T-helper 2 cell treated with Interferon-gamma antibody and Interleukin-4, amounts not matched to agents 100 ng/mL and 5 ng/mL, for 36 hours (primary cell): Measurements from ENCODE around the gene FMNL1. TPM values are rescaled to one million over a fixed set of nuclear protein-coding genes. Genes with fewer than 3 reads are reported as not detected.

Source experiments
- intact Hi-C: fragments of 100-400 bp; cut with micrococcal nuclease; formaldehyde crosslinking; loops from one replicate; pipeline ENCODE4 v1.15.1; 2023
- total RNA-seq: library from RNA; stranded (reverse); gene quantifications from 2 replicates; pipeline ENCODE4 v1.2.3, GENCODE V29; 2022

Gene FMNL1
- total RNA-seq, 1 donor from 2014 or later = 407 TPM

DNA sequence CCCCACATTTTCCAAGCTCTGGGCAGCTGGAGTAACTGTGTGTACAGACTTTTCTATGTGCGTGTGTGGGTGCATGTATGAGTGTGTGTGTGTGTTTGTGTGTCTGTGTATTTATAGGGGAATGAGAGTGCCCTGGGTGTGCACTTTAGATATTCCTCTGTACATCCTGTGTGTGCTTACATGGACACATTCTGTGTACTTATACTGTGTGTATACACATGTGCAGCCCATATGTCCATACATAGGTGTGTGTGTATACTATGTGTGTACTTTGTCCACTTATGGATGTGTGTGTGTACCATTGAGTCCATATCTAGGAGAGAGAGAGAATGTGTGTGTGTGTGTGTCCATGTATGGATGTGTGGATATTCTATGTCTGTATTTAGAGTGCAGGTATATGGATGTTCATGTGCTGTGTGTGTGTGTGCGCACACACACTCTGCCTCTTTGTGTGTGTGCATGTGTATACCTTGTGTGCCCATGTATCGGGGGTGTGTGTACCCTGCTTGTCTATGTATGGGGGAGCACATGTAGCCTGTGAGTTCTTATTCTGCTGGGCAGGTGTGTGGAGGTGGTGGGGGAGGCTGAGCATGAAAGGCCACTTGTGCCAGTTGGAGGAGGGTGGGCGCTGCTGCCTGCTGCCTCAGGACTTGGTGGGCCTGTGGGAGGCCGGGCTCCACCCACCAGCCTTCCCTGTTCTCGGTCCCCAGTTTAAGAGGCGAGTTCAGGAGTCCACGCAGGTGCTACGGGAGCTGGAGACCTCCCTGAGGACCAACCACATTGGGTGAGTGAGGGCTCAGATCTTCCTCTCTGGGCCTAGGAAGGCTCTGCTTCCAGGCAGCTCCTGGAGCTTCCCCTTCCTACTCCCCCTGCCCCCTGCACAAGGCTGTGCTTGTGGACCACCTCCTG is 11.1 kb downstream of the FMNL1 start:
- intact Hi-C loops = no loop called here

DNA sequence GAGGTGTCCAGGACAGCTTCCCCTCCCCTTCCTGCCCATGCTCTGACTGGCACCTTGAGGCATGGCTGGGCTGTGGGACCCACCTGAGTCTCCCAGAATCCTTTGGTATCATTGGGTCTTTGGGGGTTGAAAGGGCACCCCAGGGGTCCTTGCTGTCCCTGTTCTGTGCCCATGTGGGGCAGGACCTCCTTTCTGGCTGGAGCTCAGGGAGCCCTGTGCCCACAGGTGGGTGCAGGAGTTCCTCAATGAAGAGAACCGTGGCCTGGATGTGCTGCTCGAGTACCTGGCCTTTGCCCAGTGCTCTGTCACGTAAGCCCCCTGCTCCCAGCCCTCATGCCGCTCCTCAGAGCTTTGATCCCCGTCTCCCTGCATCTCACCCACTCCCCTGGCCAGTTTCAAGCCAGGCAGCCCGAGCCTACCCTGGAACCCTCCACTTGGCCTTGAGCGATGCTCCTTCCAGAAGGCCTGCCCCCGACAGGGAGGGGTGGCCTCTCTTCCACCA is 11.8 kb downstream of the FMNL1 start:
- intact Hi-C loops = no loop called here

DNA sequence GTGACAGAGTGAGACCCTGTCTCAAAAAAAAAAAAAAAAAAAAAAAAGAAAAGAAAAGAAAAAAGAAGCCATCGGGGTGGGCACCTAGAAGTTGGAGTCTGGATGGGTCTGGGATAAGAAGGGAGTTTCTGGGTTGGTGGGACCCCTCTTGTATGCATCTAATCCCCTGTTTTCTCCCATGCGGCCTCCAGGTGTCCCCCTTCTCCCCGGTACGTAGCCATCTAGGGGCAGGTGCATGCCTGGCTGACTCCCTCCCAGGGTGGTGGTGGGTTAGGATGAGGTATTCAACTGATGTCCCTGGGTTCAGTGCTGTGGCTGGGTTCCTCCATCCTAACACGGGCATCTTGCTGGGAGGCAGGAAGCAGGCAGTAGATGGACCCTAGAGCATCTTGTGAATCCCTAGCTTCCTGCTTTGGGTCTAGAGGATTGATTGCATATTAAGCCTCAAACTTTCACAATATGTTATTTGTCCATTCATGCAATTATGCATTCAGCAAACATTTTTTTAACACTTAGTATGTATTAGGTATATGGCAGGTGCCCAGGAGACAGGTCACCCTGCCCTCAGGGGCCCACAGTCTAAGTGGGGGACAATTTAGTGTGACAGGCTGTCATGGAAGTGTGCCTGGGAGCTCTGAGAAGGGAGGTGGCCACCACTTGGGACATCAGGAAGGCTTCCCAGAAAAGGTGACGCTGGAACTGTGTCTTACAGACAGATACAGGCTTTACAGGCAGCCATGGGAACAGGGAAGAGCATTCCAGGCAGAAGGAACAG is 13.1 kb downstream of the FMNL1 start:
- intact Hi-C loops = loop anchor here (1.0 kb wide), 1 partner anchor 16 kb away; no protein-coding TSS in a partner anchor

DNA sequence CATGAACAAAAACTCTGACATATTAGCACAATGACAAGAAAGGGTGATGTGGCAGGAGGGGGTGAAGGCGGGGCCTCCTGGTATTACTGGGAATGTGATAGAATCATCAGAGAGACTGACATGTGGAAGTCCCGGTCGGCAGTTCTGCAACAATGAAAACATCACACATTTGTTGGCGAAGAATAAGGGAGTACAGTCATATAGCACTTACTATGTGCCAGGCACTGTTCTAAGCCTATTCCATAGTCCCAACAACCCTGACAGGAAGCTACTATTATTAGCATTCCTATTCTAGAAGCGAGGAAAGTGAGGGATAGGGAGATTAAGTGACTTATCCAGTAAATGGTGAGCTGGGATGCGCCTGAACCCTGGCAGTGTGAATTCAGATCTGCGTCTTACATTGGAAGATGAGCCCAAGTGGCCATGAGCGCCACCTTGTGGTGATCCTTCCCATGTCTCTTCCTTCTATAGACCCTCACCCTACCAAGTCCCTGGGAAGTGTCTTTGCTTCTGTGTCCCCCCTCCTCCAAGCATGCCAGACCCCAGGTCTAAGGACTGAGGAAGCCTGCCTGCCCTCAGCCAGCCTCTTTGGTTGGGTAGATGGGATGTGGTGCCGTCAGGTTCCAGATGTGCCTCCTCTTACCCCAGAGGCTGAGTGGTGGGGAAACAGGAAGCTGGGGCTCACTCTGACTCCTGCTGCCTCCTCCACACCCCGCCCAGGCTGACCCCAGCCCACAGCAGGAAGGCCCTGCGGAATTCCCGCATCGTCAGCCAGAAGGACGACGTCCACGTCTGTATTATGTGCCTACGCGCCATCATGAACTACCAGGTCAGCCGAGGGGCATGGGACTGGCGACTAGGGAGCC is 14.0 kb downstream of the FMNL1 start:
- intact Hi-C loops = loop anchor here (1.0 kb wide), 1 partner anchor 16 kb away; no protein-coding TSS in a partner anchor

DNA sequence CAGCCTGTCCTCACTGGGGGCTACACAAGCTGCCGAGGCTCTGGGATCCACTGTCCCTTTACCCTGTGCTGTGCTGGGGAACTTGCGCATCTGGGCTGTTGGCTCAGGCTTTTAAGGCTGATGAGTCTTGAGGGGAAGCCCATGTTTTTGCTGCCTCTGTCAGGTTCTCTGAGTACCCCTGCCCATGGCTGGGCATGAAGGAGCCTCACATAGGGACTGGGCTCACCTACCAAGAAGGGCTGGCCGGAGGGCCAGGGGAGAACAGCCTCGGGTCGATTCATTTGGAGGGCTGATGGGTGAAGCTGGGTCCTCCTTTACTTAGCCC is 14.6 kb downstream of the FMNL1 start:
- intact Hi-C loops = no loop called here

DNA sequence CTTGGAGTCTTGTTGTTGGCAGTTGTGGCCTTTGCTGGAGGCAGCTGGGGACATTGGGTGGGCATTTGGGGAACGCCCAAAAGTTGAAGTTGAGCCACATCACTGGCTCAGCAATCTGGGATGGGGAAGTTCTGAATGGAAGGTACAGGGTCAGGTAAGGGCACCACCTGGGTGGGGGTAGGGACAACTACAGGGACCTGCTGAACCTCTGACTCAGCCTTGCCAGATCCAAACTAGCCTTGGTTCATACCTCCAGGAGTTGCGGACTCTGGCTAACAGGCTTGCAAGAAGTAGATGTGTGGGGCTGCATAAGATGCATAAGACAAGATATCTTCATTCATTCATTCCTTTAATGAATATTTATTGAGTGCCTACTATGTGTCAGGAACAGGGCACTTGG is 16.0 kb downstream of the FMNL1 start:
- intact Hi-C loops = no loop called here

DNA sequence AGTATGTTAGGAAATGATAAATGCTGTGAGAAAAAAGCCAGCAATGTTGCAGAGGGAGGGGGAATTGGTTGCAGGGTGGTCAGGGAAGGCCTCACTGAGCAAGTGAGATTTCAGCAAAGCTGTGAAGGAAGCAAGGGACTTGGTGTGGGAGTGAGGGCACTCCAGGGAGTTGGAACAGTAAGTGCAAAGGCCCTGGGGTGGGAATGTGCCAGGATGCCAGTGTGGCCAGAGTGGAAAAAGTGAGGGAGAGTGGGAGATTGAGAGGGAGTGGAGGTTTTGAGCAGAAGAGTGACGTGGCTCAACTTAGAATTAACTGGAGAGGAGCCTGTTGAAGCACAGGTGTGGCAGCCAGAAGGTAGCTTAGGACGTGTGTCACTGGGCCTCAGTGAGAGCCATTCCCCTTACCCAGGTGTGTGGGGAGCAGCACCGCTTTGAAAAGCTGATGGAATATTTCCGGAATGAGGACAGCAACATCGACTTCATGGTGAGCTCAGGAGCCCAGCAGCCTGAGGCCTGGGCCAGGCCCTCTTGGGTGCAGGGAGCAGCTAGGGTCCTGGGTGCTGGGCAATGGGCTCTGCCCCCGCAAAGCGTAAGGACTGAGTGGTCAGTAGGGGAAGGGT is 16.6 kb downstream of the FMNL1 start:
- intact Hi-C loops = no loop called here

DNA sequence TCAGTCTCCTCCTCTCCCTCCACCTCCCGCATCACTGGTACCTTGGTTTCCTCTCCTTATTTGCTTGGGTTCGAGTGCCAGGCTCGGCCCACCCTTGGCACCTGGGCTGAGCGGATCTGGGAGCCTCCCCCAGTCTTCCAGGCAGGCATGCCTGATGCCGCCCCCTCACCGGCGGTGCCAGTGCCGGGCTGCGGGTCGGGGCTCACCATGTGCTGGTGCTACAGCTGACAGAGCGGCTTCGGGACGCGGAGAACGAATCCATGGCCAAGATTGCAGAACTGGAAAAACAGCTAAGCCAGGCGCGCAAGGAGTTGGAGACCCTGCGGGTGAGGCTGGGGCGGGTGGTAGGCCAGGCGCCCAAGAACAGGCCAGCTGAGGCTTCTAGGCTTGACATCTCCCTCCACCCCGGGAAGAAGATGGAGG is 19.2 kb downstream of the FMNL1 start:
- intact Hi-C loops = no loop called here

DNA sequence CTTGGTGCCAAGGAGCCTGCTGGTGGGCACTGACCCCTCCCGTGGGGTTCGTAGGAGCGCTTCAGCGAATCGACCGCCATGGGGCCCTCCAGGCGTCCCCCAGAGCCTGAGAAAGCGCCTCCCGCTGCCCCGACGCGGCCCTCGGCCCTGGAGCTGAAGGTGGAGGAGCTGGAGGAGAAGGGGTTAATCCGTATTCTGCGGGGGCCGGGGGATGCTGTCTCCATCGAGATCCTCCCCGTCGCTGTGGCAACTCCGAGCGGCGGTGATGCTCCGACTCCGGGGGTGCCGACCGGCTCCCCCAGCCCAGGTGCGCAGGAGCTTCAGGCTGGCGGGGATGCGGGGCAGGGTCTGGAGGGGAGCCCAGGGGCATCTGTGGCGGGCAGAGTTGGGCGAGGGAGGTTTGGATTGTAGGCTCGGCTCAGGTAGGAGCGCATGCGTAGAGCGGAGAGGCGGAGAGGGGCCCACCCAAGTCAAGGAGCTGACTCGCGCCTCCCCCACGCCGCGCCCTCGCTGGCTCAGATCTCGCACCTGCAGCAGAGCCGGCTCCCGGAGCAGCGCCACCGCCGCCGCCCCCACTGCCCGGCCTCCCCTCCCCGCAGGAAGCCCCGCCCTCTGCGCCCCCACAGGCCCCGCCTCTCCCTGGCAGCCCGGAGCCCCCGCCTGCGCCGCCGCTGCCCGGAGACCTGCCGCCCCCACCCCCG is 19.8 kb downstream of the FMNL1 start:
- intact Hi-C loops = no loop called here

DNA sequence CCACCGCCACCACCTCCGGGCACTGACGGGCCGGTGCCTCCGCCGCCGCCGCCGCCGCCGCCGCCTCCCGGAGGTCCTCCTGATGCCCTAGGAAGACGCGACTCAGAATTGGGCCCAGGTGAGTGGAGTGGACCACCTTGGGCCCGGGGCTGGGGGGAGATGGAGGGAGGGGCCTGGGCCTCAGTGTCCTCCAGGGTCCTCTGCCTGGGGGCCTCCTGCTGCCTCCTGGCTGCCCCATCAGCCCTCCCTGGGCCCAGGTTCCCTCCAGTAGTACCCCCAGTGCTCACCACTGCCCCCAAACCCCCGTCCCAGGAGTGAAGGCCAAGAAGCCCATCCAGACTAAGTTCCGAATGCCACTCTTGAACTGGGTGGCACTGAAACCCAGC is 20.3 kb downstream of the FMNL1 start:
- intact Hi-C loops = no loop called here

DNA sequence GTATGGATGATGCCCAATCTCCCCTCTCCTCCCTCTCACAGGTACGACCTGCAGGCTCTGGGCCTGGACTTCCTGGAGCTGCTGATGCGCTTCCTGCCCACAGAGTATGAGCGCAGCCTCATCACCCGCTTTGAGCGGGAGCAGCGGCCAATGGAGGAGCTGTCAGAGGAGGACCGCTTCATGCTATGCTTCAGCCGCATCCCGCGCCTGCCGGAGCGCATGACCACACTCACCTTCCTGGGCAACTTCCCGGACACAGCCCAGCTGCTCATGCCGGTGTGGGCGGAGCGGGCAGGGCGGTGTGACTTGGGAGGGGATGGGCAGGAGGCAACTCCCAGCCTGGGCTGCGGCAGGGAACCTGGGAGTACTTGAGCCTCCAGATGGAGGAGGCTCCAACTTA is 22.1 kb downstream of the FMNL1 start:
- intact Hi-C loops = no loop called here

DNA sequence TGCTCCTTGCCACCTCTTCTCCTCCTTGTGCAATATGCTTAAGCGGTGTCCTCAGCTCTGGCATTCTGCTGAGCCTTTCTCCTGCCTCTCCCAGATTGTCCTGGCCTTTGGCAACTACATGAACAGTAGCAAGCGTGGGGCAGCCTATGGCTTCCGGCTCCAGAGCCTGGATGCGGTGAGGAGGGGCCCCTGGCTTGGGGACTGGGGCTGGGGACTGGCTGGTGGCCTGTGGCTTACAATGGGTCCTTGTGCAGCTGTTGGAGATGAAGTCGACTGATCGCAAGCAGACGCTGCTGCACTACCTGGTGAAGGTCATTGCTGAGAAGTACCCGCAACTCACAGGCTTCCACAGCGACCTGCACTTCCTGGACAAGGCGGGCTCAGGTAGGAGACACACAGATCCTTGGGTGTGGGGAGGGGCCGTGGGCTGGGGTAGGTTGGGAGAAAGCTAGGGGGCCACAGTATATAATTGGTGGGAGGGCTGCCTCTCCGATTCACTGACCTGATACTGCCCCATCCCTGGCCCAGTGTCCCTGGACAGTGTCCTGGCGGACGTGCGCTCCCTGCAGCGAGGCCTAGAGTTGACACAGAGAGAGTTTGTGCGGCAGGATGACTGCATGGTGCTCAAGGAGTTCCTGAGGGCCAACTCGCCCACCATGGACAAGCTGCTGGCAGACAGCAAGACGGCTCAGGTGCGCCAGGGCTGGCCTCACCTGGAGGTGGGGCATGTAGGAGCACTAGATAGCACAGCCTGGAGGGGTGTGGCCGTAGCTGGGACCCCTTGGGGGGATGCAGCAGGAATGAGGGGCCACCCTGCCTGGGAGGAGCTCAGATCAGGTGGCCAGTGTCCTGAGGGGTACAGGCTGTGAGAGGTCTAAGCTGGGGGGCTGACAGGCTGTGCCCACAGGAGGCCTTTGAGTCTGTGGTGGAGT is 23.3 kb downstream of the FMNL1 start:
- intact Hi-C loops = loop anchor here (5.0 kb wide), 1 partner anchor 98 kb away; the partner anchor contains the start of gene HEXIM1

DNA sequence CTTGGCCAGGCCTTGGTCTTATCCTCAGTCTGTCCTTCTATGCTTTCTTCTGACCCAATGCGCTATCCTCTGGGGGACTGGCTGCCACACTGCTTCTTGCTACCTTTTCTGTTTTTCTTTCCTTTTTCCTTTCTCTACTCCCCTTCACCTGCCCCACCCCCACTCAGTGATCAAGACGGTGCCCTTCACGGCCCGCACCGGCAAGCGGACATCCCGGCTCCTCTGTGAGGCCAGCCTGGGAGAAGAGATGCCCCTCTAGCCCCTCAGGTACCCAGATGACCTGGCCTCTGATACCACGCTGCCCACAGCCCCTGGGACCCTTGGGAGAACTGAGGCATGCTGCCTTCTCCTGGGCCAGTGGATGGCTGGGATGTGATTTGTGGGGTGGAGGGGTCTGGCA is 24.7 kb downstream of the FMNL1 start:
- intact Hi-C loops = loop anchor here (2.0 to 5.0 kb wide), 2 partner anchors 86 to 99 kb away; partner anchors contain the start of genes HEXIM1 and HEXIM2

DNA sequence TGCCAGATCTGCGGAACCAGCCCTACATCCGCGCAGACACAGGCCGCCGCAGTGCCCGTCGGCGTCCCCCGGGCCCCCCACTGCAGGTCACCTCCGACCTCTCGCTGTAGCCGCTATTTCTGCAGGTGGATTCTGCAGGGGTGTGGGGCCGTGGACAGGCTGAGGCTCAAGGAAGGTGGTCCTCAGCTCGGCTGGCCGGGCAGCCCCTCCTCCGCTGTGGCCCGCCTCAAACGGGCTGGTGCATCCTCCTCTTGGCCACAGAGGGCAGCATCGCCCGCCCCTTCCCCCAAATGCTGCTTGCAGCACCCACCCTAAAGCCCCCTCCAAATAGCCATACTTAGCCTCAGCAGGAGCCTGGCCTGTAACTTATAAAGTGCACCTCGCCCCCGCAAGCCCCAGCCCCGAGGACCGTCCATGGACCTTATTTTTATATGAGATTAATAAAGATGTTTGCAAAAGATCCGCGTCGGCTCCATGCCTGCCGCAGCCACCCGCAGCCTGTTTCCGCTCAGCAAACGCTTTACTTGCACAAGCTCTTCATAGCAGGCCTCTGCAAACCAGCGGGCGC is 25.3 kb downstream of the FMNL1 start:
- intact Hi-C loops = loop anchor here (1.0 to 5.0 kb wide), 4 partner anchors 21 to 100 kb away; partner anchors contain the start of genes HEXIM1, HEXIM2 and MAP3K14

DNA sequence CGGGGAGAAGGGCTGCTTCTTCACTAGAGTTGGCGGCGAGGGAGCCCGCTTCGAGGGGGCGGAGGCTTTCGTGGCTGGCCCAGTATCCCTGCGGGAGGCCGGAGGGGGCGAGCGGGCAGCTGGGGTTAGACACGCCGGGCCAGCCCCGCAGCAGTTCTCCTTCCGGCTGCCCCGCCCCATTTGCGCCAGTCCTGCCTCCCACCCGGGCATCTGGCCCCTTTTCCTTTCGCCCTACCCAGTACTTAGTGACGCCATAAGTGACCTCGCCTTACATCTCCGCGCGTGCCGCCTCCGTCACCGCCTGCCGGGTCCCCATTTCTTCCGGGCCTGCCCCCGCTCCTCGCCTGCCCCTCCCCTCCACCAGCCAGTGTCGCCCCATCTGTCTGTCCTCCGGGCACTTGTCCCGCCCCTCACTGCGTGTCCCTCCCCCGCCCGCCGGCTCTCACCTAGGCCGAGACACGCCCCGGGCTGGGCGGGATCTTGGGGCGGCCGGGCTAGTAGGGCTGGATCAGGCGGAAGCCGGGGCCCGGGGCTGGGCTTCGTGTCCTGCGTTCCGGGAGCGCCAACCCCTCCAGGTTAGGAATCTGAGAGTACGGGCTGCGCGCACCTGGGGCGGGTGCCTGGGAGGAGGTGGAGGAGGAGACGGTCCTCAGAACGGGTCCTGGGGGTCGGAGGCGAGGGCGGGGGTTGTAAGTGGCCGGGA is 25.9 kb downstream of the FMNL1 start:
- intact Hi-C loops = loop anchor here (1.0 to 5.0 kb wide), 4 partner anchors 21 to 100 kb away; partner anchors contain the start of genes HEXIM1, HEXIM2 and MAP3K14

DNA sequence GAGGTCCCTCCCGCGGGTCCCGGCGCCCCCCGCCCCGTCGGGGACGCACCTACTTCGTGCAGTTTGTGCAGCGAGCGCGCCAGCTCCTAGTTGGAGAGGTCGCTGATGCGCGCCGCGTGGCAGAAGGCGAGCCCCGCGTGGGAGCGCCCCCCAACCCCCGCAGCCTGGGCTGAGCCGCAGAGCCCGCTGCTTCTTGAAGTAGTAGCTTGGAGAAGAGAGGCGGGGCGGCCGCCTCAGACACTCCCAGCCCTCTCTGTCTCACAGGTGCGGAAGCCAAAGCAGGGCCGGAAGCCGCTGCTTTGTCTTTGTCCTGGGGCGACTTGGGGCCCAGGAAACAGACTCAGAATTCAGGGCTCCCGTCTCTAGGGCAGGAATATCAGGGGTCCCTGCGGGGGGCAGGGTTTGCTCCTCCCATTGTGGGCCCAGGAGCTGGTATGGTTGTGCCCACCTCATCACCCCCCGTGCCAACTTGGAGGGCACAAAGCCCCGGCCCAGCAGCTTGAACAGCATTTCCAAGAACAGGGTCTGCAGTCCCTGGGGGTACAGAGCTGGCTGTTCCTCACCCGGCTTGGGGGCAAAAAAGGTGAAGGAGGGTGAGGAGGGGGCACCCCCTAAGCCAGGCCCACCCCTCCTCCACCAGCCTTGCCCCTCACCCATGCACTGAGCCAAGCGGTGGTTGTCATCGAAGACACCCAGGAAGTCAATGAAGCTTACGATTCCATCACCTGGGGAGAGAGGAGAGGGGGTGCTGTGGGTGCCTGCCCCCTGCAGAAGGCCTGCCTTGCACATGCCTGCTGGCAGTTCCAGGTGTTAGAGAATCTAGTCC is 26.7 kb downstream of the FMNL1 start:
- intact Hi-C loops = loop anchor here (5.0 kb wide), 1 partner anchor 101 kb away; the partner anchor contains the start of gene HEXIM1

DNA sequence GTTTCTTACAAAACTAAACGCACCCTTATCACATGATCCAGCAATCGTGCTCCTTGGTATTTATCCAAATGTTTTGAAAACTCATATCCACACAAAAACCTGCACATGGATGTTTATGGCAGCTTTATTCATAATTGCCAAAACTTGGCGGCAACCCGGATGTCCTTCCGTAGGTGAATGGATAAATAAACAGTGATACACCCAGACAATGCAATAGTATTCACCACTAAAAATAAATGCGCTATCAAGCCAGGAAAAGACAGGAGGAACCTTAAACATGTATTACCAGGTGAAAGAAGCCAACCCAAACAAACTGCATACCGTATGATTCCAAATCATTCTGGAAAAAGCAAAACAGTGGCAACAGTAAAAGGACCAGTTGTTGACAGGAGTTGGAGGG is 30.2 kb downstream of the FMNL1 start:
- intact Hi-C loops = no loop called here
